ENCODE measurements around the gene PRG3.

- TF ChIP-seq, protein P1, sequence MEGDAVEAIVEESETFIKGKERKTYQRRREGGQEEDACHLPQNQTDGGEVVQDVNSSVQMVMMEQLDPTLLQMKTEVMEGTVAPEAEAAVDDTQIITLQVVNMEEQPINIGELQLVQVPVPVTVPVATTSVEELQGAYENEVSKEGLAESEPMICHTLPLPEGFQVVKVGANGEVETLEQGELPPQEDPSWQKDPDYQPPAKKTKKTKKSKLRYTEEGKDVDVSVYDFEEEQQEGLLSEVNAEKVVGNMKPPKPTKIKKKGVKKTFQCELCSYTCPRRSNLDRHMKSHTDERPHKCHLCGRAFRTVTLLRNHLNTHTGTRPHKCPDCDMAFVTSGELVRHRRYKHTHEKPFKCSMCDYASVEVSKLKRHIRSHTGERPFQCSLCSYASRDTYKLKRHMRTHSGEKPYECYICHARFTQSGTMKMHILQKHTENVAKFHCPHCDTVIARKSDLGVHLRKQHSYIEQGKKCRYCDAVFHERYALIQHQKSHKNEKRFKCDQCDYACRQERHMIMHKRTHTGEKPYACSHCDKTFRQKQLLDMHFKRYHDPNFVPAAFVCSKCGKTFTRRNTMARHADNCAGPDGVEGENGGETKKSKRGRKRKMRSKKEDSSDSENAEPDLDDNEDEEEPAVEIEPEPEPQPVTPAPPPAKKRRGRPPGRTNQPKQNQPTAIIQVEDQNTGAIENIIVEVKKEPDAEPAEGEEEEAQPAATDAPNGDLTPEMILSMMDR (conservative IDR thresholded peaks at IDR 0.05; ENCODE audit: low read depth, low read length): no peak
- TF ChIP-seq EZH2 (IDR thresholded peaks at IDR 0.05; ENCODE audit: low read length, unreplicated experiment) (no peak), EZH2phosphoT487 (IDR thresholded peaks at IDR 0.05; ENCODE audit: borderline replicate concordance, low read length) (no peak)
Observed at GRCh38 chr11:57413681-57414080, 32.7 kb upstream of the PRG3 start.
